Fibroblast of lung (primary cell): ENCODE results near the gene CPO. TPM values are rescaled to one million over a fixed set of nuclear protein-coding genes. Genes with fewer than 3 reads are reported as not detected.
"Not testable (repeated sequence)": the region's sequence is repeated elsewhere in the genome, so short reads cannot be mapped to it uniquely, and the experiment has no call there.

ENCODE experiments used
- DNase-seq, 2 donors: peaks; one replicate each; pipeline versions ENCODE4 v3.0.0 to v3.0.0-alpha.2; 2010; ENCODE audit warnings: low read depth in 2 of 2
- H2AFZ ChIP-seq: 2 replicates; pipeline ENCODE4 v1.5.1; 2012; ENCODE audit warnings: low read length, control low read depth, inconsistent platforms
- H3K27ac ChIP-seq: 2 replicates; pipeline ENCODE4 v1.5.1; 2011; ENCODE audit warnings: low read length, control low read depth; ENCODE audit not compliant: insufficient read depth
- H3K27me3 ChIP-seq: 2 replicates; pipeline ENCODE4 v1.5.1; 2011; ENCODE audit warnings: mild to moderate bottlenecking, low read length; ENCODE audit not compliant: control insufficient read depth, insufficient read depth
- H3K36me3 ChIP-seq: 2 replicates; pipeline ENCODE4 v1.5.1; 2011; ENCODE audit warnings: low read length; ENCODE audit not compliant: control insufficient read depth, insufficient read depth
- H3K4me1 ChIP-seq: 2 replicates; pipeline ENCODE4 v1.5.1; 2011; ENCODE audit warnings: low read length; ENCODE audit not compliant: control insufficient read depth, insufficient read depth; ENCODE audit errors: extremely low read depth
- H3K4me2 ChIP-seq: 2 replicates; pipeline ENCODE4 v1.5.1; 2011; ENCODE audit warnings: low read length, control low read depth; ENCODE audit not compliant: insufficient read depth; ENCODE audit errors: extremely low read depth
- H3K4me3 ChIP-seq, 4 experiments: fragments of 200-600 bp in 1 of 4; sonication (generic) in 1 of 4; replicated peaks in 1 of 4; 2 replicates each; pipeline ENCODE4 v1.5.1; 2011 to 2016; ENCODE audit warnings: low read length in 4 of 4, low read depth in 3 of 4, mild to moderate bottlenecking in 3 of 4, control low read depth in 2 of 4, inconsistent platforms in 1 of 4, mixed read lengths in 1 of 4; ENCODE audit not compliant: insufficient read depth in 1 of 4; ENCODE audit errors: control extremely low read depth in 1 of 4
- H3K79me2 ChIP-seq: 2 replicates; pipeline ENCODE4 v1.5.1; 2012; ENCODE audit warnings: mild to moderate bottlenecking, low read length, inconsistent platforms; ENCODE audit not compliant: control insufficient read depth, insufficient read depth
- H3K9ac ChIP-seq: 2 replicates; pipeline ENCODE4 v1.5.1; 2011; ENCODE audit warnings: mild to moderate bottlenecking, low read length, control low read depth; ENCODE audit not compliant: insufficient read depth
- H3K9me3 ChIP-seq: 2 replicates; pipeline ENCODE4 v1.5.1; 2012; ENCODE audit warnings: low read depth, low read length; ENCODE audit not compliant: control insufficient read depth, insufficient read depth
- H4K20me1 ChIP-seq: 2 replicates; pipeline ENCODE4 v1.5.1; 2011; ENCODE audit warnings: low read length; ENCODE audit not compliant: control insufficient read depth, insufficient read depth; ENCODE audit errors: extremely low read depth
- CTCF ChIP-seq, 2 donors: IDR thresholded peaks in 1 of 2; conservative IDR thresholded peaks in 1 of 2; 1 replicate in 1 of 2; 2 replicates in 1 of 2; pipeline ENCODE4 v1.5.1; 2011 to 2012; ENCODE audit warnings: low read length in 2 of 2, control low read depth in 1 of 2, inconsistent platforms in 1 of 2, low read depth in 1 of 2, mild to moderate bottlenecking in 1 of 2
- EZH2 ChIP-seq: IDR thresholded peaks from 2 replicates; pipeline ENCODE4 v1.5.1; 2012; ENCODE audit warnings: low read length, control low read depth, mild to moderate bottlenecking; ENCODE audit errors: missing control alignments
- polyA plus RNA-seq, 2 donors: library from polyadenylated mRNA; depleted of rRNA in 1 of 2; stranded (reverse) in 1 of 2; unstranded in 1 of 2; fragments of >200 nt; gene quantifications; 2 replicates each; pipeline ENCODE4 v1.2.1, GENCODE V29; 2011 to 2012; ENCODE audit warnings: missing spikeins in 1 of 2
- total RNA-seq: library from RNA; depleted of rRNA; stranded (reverse); fragments of >200 nt; gene quantifications from 2 replicates; pipeline ENCODE4 v1.2.1, GENCODE V29; 2014

Gene CPO
- total and polyA plus RNA-seq, 2 donors (not counting 1 experiment from before 2014, with no cell fraction given), result under 0.01 TPM; not detected in 1

- Histone ChIP-seq H3K9me3 (no peaks in the 10 kb centered on the region), H2AFZ (no peak overlapping the region), H3K9ac (no peak overlapping the region), H4K20me1 (no peaks in the 10 kb centered on the region), H3K4me1 (no peaks in the 10 kb centered on the region), H3K36me3 (no peaks in the 10 kb centered on the region), H3K27me3 (no peaks in the 10 kb centered on the region), H3K27ac (no peak overlapping the region), H3K4me3 (no peak overlapping the region), H3K4me2 (no peak overlapping the region), H3K79me2 (no peaks in the 10 kb centered on the region)
- TF ChIP-seq CTCF (conservative IDR thresholded peaks at IDR 0.05 in 1 of 2, IDR thresholded peaks at IDR 0.05 in 1 of 2; ENCODE audit: low read depth in 1 of 2, low read length in 2 of 2), result no peak
- no peak for TF ChIP-seq EZH2
- no peak for DNase-seq
Measured at GRCh38 chr2:206942592-206943478, 3.5 kb downstream of the CPO start.

GRCh38 chr2:206953404-206953803 lies 14.1 kb downstream of the CPO start:
- DNase-seq, H3K9ac ChIP-seq, H3K4me1 ChIP-seq, H2AFZ ChIP-seq, H3K27me3 ChIP-seq, H3K4me3 ChIP-seq, H3K27ac ChIP-seq, H3K36me3 ChIP-seq, H3K79me2 ChIP-seq, H3K4me2 ChIP-seq, H4K20me1 ChIP-seq, H3K9me3 ChIP-seq: not testable (repeated sequence)

- DNase-seq, result no peak
- Histone ChIP-seq H3K27ac (no peak overlapping the region), H3K4me3 (no peak overlapping the region), H4K20me1 (no peaks in the 10 kb centered on the region), H3K4me2 (no peak overlapping the region), H3K9me3 (no peaks in the 10 kb centered on the region), H3K79me2 (no peaks in the 10 kb centered on the region), H2AFZ (no peak overlapping the region), H3K4me1 (no peaks in the 10 kb centered on the region), H3K27me3 (no peaks in the 10 kb centered on the region), H3K9ac (no peak overlapping the region), H3K36me3 (no peaks in the 10 kb centered on the region)
- TF ChIP-seq EZH2 (no peak), CTCF (conservative IDR thresholded peaks at IDR 0.05 in 1 of 2, IDR thresholded peaks at IDR 0.05 in 1 of 2; ENCODE audit: low read depth in 1 of 2, low read length in 2 of 2) (no peak)
Measured at GRCh38 chr2:206955253-206955652, 15.9 kb downstream of the CPO start.
